HEK293 (cell line): ENCODE data around the gene NDRG4.

ENCODE experiments used
- HOXA7 ChIP-seq: sonication (generic); formaldehyde crosslinking; IDR thresholded peaks from 2 replicates; pipeline ENCODE4 v1.8.1; 2022; ENCODE audit warnings: missing genetic modification reagents, borderline replicate concordance
- ZFP41 ChIP-seq: fragments of 450-650 bp; formaldehyde crosslinking; IDR thresholded peaks from 2 replicates; pipeline ENCODE4 v1.5.1; 2016; ENCODE audit warnings: missing biosample characterization, missing genetic modification characterization, borderline replicate concordance
- ZSCAN16 ChIP-seq: fragments of 450-650 bp; formaldehyde crosslinking; IDR thresholded peaks from 2 replicates; pipeline ENCODE4 v1.5.1; 2016; ENCODE audit warnings: missing biosample characterization, missing genetic modification characterization
- TF ChIP-seq, protein P1 (sequence below): fragments of 450-650 bp; formaldehyde crosslinking; IDR thresholded peaks from 2 replicates; pipeline ENCODE4 v1.5.1; 2016; ENCODE audit warnings: missing biosample characterization, missing genetic modification characterization

DNA sequence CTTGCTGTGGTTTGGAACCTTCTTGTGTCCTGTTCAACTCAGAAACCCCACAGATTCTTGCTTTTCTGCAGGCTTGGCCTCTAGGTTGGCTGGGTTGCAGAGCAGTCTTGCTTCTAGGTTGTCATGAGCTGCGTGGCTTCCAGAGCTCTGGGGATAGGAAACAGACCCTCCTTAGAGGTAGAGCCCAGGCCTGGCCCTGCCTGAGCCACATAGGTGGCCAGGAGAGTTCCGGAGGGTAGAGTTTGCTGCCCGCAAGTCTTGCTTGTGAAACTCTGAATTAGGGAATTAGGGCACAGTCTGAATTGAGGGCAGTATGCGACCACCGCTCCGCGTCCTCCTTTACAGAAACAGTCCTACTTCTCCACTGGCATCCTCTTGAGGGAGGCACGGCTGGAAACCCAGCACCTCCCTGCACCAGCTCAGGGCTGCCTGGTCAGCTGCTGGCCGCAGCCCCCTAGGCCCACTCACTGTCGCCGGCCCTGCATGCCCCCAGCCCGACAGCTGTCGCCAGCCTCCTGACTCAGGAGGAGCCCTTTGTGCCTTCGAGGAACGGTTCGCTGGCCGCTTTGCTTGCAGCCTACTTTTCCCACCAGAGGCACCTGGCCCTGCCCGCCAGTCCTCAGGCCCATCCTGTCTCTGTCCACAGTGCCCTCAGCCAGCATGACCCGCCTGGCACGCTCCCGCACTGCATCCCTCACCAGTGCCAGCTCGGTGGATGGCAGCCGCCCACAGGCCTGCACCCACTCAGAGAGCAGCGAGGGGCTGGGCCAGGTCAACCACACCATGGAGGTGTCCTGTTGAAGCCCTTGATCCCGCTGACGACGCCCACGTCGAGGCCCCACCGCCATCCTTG is 11.1 kb downstream of the NDRG4 start:
- TF ChIP-seq HOXA7: no peak
- no peak for TF ChIP-seq ZFP41 (tag by site-specific recombination)
- TF ChIP-seq ZSCAN16 (tag by site-specific recombination): no peak
- TF ChIP-seq, protein P1, sequence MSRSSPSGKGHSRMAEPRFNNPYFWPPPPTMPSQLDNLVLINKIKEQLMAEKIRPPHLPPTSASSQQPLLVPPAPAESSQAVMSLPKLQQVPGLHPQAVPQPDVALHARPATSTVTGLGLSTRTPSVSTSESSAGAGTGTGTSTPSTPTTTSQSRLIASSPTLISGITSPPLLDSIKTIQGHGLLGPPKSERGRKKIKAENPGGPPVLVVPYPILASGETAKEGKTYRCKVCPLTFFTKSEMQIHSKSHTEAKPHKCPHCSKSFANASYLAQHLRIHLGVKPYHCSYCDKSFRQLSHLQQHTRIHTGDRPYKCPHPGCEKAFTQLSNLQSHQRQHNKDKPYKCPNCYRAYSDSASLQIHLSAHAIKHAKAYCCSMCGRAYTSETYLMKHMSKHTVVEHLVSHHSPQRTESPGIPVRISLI: no peak
